Activated B cell treated with CpG ODN at 0.5 μM for 24 hours (primary cell): Measurements from ENCODE around the gene CLDN19. TPM values are rescaled to one million over a fixed set of nuclear protein-coding genes. Genes with fewer than 3 reads are reported as not detected.

Source experiments
- ATAC-seq: fragments of 200-7000 bp; cut with Tn5 transposase; one replicate; pipeline ENCODE4 v1.10.0; 2021; ENCODE audit warnings: low read depth, mild to moderate bottlenecking, moderate library complexity
- CTCF ChIA-PET: fragments of 350-600 bp; sonication (Branson Sonifier 250); formaldehyde crosslinking; loops from one replicate; lab custom pipeline; 2021; ENCODE audit warnings: antibody characterized with exemption; lab: Charles Lee
- POLR2A ChIA-PET: fragments of 350-600 bp; sonication (Branson Sonifier 250); formaldehyde crosslinking; loops from one replicate; lab custom pipeline; 2021; ENCODE audit warnings: antibody characterized with exemption; lab: Charles Lee
- DNase-seq: peaks from one replicate; pipeline ENCODE4 v3.0.0; 2022
- H3K27ac Mint-ChIP-seq: one replicate; pipeline ENCODE4 v1.8.0; 2020; ENCODE audit warnings: mixed read lengths
- H3K27me3 Mint-ChIP-seq: one replicate; pipeline ENCODE4 v1.8.0; 2021; ENCODE audit warnings: mixed read lengths
- H3K36me3 Mint-ChIP-seq: one replicate; pipeline ENCODE4 v1.8.0; 2021; ENCODE audit warnings: low read depth, mixed read lengths
- H3K4me1 Mint-ChIP-seq: one replicate; pipeline ENCODE4 v1.8.0; 2021; ENCODE audit warnings: mixed read lengths
- H3K4me3 Mint-ChIP-seq: one replicate; pipeline ENCODE4 v1.8.0; 2020; ENCODE audit warnings: mild to moderate bottlenecking, mixed read lengths
- H3K9me3 Mint-ChIP-seq: one replicate; pipeline ENCODE4 v1.8.0; 2020; ENCODE audit warnings: mixed read lengths
- CTCF ChIP-seq: fragments of 200-600 bp; IDR thresholded peaks from one replicate; pipeline ENCODE4 v1.8.0; 2022; ENCODE audit warnings: antibody characterized with exemption, mild to moderate bottlenecking
- intact Hi-C: fragments of 100-400 bp; cut with micrococcal nuclease; formaldehyde crosslinking; loops from one replicate; pipeline ENCODE4 v1.15.1; 2024
- total RNA-seq: library from RNA; stranded (reverse); gene quantifications from 2 replicates; pipeline ENCODE4 v1.2.3, GENCODE V29; 2022

Gene CLDN19
- total RNA-seq, 1 donor from 2014 or later: not detected

GRCh38 chr1:42748461-42749410, 8.7 kb upstream of the CLDN19 start:
- no peak for ATAC-seq
- no peak overlapping the region for H3K4me3 Mint-ChIP-seq
- no peak overlapping the region for H3K27ac Mint-ChIP-seq
- DNase-seq: no peak
- H3K4me1 Mint-ChIP-seq: no peaks in the 10 kb centered on the region
- H3K27me3 Mint-ChIP-seq: no peaks in the 10 kb centered on the region
- TF ChIP-seq CTCF: no peak
- POLR2A ChIA-PET: no interaction called here
- peaks cover 67% of the 10 kb centered on the region for H3K36me3 Mint-ChIP-seq
- CTCF ChIA-PET: interaction anchor here (0.7 to 1.2 kb wide), 2 partner anchors 170 to 433 kb away, joined by 3 read pairs; no protein-coding TSS in a partner anchor
- H3K9me3 Mint-ChIP-seq: peaks cover 4% of the 10 kb centered on the region
- intact Hi-C loops: no loop called here

GRCh38 chr1:42748021-42748420, 8.0 kb upstream of the CLDN19 start:
- DNase-seq (no peak), ATAC-seq (no peak)
- Mint-ChIP-seq H3K9me3 (peaks cover 4% of the 10 kb centered on the region), H3K4me1 (no peaks in the 10 kb centered on the region), H3K4me3 (no peak overlapping the region), H3K27me3 (no peaks in the 10 kb centered on the region), H3K27ac (no peak overlapping the region), H3K36me3 (peaks cover 61% of the 10 kb centered on the region)
- no peak for TF ChIP-seq CTCF
- CTCF ChIA-PET: interaction anchor here (1.1 to 2.7 kb wide), 3 partner anchors 11 to 173 kb away, joined by 3 to 9 read pairs (median 3); no protein-coding TSS in a partner anchor
- POLR2A ChIA-PET: no interaction called here
- intact Hi-C loops: no loop called here

- ATAC-seq (peak; percentile 47), DNase-seq (peak; percentile 45)
- no peaks in the 10 kb centered on the region for H3K27me3 Mint-ChIP-seq
- no peak overlapping the region for H3K27ac Mint-ChIP-seq
- no peak overlapping the region for H3K4me3 Mint-ChIP-seq
- TF ChIP-seq CTCF: peak; percentile 18
- intact Hi-C loops: loop anchor here (1.0 kb wide), 1 partner anchor 169 kb away; no protein-coding TSS in a partner anchor
- H3K36me3 Mint-ChIP-seq: peaks cover 52% of the 10 kb centered on the region
- ChIA-PET CTCF (interaction anchor here (0.7 to 2.7 kb wide), 5 partner anchors 12 to 403 kb away, joined by 3 to 9 read pairs (median 3); no protein-coding TSS in a partner anchor), POLR2A (no interaction called here)
- H3K9me3 Mint-ChIP-seq: peaks cover 4% of the 10 kb centered on the region
- no peaks in the 10 kb centered on the region for H3K4me1 Mint-ChIP-seq
These were observed 7.1 kb upstream of the CLDN19 start for GRCh38 chr1:42747125-42747524.

- Mint-ChIP-seq H3K27ac (no peak overlapping the region), H3K27me3 (no peaks in the 10 kb centered on the region), H3K36me3 (peaks cover 47% of the 10 kb centered on the region), H3K4me3 (no peak overlapping the region), H3K4me1 (no peaks in the 10 kb centered on the region), H3K9me3 (peaks cover under 1% of the 10 kb centered on the region)
- DNase-seq (no peak), ATAC-seq (no peak)
- intact Hi-C loops: loop anchor here (1.0 kb wide), 1 partner anchor 168 kb away; no protein-coding TSS in a partner anchor
- ChIA-PET POLR2A (no interaction called here), CTCF (interaction anchor here (0.7 to 2.7 kb wide), 5 partner anchors 12 to 402 kb away, joined by 3 to 9 read pairs (median 3); no protein-coding TSS in a partner anchor)
- no peak for TF ChIP-seq CTCF
These were observed 6.5 kb upstream of the CLDN19 start for GRCh38 chr1:42746436-42747105.
